SK-N-SH (cell line): ENCODE measurements around the gene TTN. TPM values are rescaled to one million over a fixed set of nuclear protein-coding genes. Genes with fewer than 3 reads are reported as not detected.

Source experiments
- CTCF ChIA-PET: fragments of 300-600, 350-600 bp; formaldehyde crosslinking; extraction: SDS; loops from one replicate; lab custom pipeline; 2021; lab: Yijun Ruan, JAX
- POLR2A ChIA-PET: fragments of 350-600 bp; sonication (Branson Sonifier 250); formaldehyde crosslinking; extraction: SDS; loops from one replicate; lab custom pipeline; 2020; ENCODE audit warnings: antibody characterized with exemption, inconsistent platforms; lab: Yijun Ruan, JAX
- DNase-seq: peaks from one replicate; pipeline ENCODE4 v3.0.0; 2012
- H2AFZ ChIP-seq: fragments of 200-600 bp; sonication (generic); 2 replicates; pipeline ENCODE4 v1.8.1; 2016; ENCODE audit warnings: antibody characterized with exemption, mild to moderate bottlenecking, low read depth
- H3F3A ChIP-seq: fragments of 200-600 bp; sonication (generic); replicated peaks from 2 replicates; pipeline ENCODE3; 2016; ENCODE audit warnings: antibody characterized with exemption, mild to moderate bottlenecking; ENCODE audit not compliant: insufficient read depth
- H3K27ac ChIP-seq, 2 experiments: fragments of 200-500 bp in 1 of 2; fragments of 200-600 bp in 1 of 2; sonication (Bioruptor generic) in 1 of 2; sonication (generic), shearing (Covaris generic) in 1 of 2; 2 replicates each; pipeline versions ENCODE4 v1.5.1 to v1.6.1; 2014 to 2016; ENCODE audit warnings: low read depth in 2 of 2, inconsistent platforms in 1 of 2, low read length in 1 of 2, mild to moderate bottlenecking in 1 of 2, mixed read lengths in 1 of 2
- H3K27me3 ChIP-seq: fragments of 200-600 bp; sonication (generic), shearing (Covaris generic); 2 replicates; pipeline ENCODE4 v1.6.1; 2016; ENCODE audit warnings: mixed run types; ENCODE audit not compliant: insufficient read depth
- H3K36me3 ChIP-seq, 2 experiments: fragments of 200-500 bp in 1 of 2; fragments of 200-600 bp in 1 of 2; sonication (Bioruptor generic) in 1 of 2; sonication (generic) in 1 of 2; replicated peaks in 1 of 2; 2 replicates each; pipeline versions ENCODE3 to v1.5.1; 2014 to 2016; ENCODE audit warnings: low read length in 1 of 2, mild to moderate bottlenecking in 1 of 2; ENCODE audit not compliant: insufficient read depth in 2 of 2, control insufficient read depth in 1 of 2
- H3K4me1 ChIP-seq, 2 experiments: fragments of 200-500 bp in 1 of 2; fragments of 200-600 bp in 1 of 2; sonication (Bioruptor generic) in 1 of 2; sonication (generic), shearing (Covaris generic) in 1 of 2; 2 replicates each; pipeline versions ENCODE4 v1.5.1 to v1.6.1; 2014 to 2016; ENCODE audit warnings: low read depth in 1 of 2, low read length in 1 of 2, mixed run types in 1 of 2; ENCODE audit not compliant: insufficient read depth in 2 of 2, control insufficient read depth in 1 of 2
- H3K4me2 ChIP-seq: fragments of 200-600 bp; sonication (generic), shearing (Covaris generic); 2 replicates; pipeline ENCODE4 v1.6.1; 2017; ENCODE audit warnings: mixed run types
- H3K4me3 ChIP-seq, 2 experiments: fragments of 200-500 bp in 1 of 2; fragments of 200-600 bp in 1 of 2; sonication (Bioruptor generic) in 1 of 2; sonication (generic), shearing (Covaris generic) in 1 of 2; 2 replicates each; pipeline versions ENCODE4 v1.5.1 to v1.8.1; 2014 to 2016; ENCODE audit warnings: low read depth in 2 of 2, inconsistent platforms in 1 of 2, low read length in 1 of 2, mild to moderate bottlenecking in 1 of 2, mixed read lengths in 1 of 2, moderate library complexity in 1 of 2
- H3K79me2 ChIP-seq: fragments of 200-600 bp; sonication (generic); 2 replicates; pipeline ENCODE4 v1.8.1; 2017; ENCODE audit warnings: mild to moderate bottlenecking; ENCODE audit not compliant: insufficient read depth
- H3K9ac ChIP-seq: fragments of 200-600 bp; sonication (generic); 2 replicates; pipeline ENCODE4 v1.6.1; 2017; ENCODE audit warnings: mixed run types
- H3K9me2 ChIP-seq: fragments of 200-600 bp; sonication (generic); 2 replicates; pipeline ENCODE4 v1.6.1; 2017; ENCODE audit warnings: mixed run types
- H3K9me3 ChIP-seq: fragments of 200-600 bp; sonication (generic); 2 replicates; pipeline ENCODE4 v1.6.1; 2017; ENCODE audit warnings: mixed run types, mild to moderate bottlenecking, moderate library complexity
- H4K20me1 ChIP-seq: fragments of 200-600 bp; sonication (generic); 2 replicates; pipeline ENCODE4 v1.6.1; 2017; ENCODE audit warnings: mild to moderate bottlenecking, mixed run types; ENCODE audit not compliant: insufficient read depth
- CHD2 ChIP-seq: fragments of 150-350 bp; IDR thresholded peaks from 2 replicates; pipeline ENCODE4 v1.6.1; 2018; ENCODE audit warnings: low read length; ENCODE audit not compliant: partially characterized antibody
- EZH2phosphoT487 ChIP-seq: fragments of 200-600 bp; sonication (generic); IDR thresholded peaks from 2 replicates; pipeline ENCODE4 v1.6.1; 2017; ENCODE audit warnings: low read depth, mixed run types, mild to moderate bottlenecking, antibody characterized with exemption, moderate library complexity, borderline replicate concordance
- FOSL2 ChIP-seq: IDR thresholded peaks from 2 replicates; pipeline ENCODE4 v1.4.0; 2012; ENCODE audit warnings: low read depth, mild to moderate bottlenecking, moderate library complexity, borderline replicate concordance
- FOXJ3 ChIP-seq: sonication (generic); formaldehyde crosslinking; IDR thresholded peaks from 2 replicates; pipeline ENCODE4 v1.5.1; 2020; ENCODE audit warnings: mild to moderate bottlenecking, missing genetic modification reagents
- GABPA ChIP-seq: IDR thresholded peaks from 2 replicates; pipeline ENCODE4 v1.4.0; 2012; ENCODE audit warnings: low read depth, mild to moderate bottlenecking
- JUND ChIP-seq: IDR thresholded peaks from 2 replicates; pipeline ENCODE4 v1.4.0; 2012
- MEF2A ChIP-seq: IDR thresholded peaks from 2 replicates; pipeline ENCODE4 v1.4.0; 2012; ENCODE audit warnings: low read depth, borderline replicate concordance
- RAD21 ChIP-seq: IDR thresholded peaks from 2 replicates; pipeline ENCODE4 v1.6.1; 2012; ENCODE audit warnings: mild to moderate bottlenecking, low read length
- RCOR1 ChIP-seq: fragments of 150-350 bp; IDR thresholded peaks from 2 replicates; pipeline ENCODE4 v1.6.1; 2017; ENCODE audit warnings: antibody characterized with exemption, low read length
- RXRA ChIP-seq: IDR thresholded peaks from 2 replicates; pipeline ENCODE4 v1.4.0; 2012; ENCODE audit warnings: low read depth, mild to moderate bottlenecking, borderline replicate concordance
- SMC3 ChIP-seq: IDR thresholded peaks from 2 replicates; pipeline ENCODE4 v1.6.1; 2012; ENCODE audit warnings: low read depth, low read length, improper control_type of control experiment
- TCF12 ChIP-seq: IDR thresholded peaks from 2 replicates; pipeline ENCODE4 v1.4.0; 2012
- TEAD4 ChIP-seq: IDR thresholded peaks from 2 replicates; pipeline ENCODE4 v1.4.0; 2012; ENCODE audit warnings: mild to moderate bottlenecking, borderline replicate concordance; ENCODE audit not compliant: insufficient read depth
- YY1 ChIP-seq: IDR thresholded peaks from 2 replicates; pipeline ENCODE4 v1.4.0; 2012; ENCODE audit warnings: low read depth, mild to moderate bottlenecking
- WGBS: methylation state at CpG from one replicate; pipeline ENCODE4 v1.1.6; 2017; ENCODE audit warnings: low lambda C conversion rate; 5-methylcytosine and 5-hydroxymethylcytosine counted together
- polyA plus RNA-seq, 3 experiments: library from polyadenylated mRNA; depleted of rRNA; stranded (reverse); fragments of >200 nt; gene quantifications; 2 replicates each; pipeline ENCODE4 v1.2.3, GENCODE V29; 2012
- TF ChIP-seq, protein P1 (sequence below): fragments of 150-350 bp; IDR thresholded peaks from 2 replicates; pipeline ENCODE4 v1.6.1; 2016; ENCODE audit warnings: mild to moderate bottlenecking, low read depth, low read length
- TF ChIP-seq, protein P2 (sequence below): fragments of 150-350 bp; IDR thresholded peaks from 2 replicates; pipeline ENCODE4 v1.6.1; 2017; ENCODE audit warnings: antibody characterized with exemption, low read length, low read depth, borderline replicate concordance
- TF ChIP-seq, protein P3 (sequence below): IDR thresholded peaks from 2 replicates; pipeline ENCODE4; 2012
- TF ChIP-seq, protein P4 (sequence below): IDR thresholded peaks from 2 replicates; pipeline ENCODE4 v1.4.0; 2012; ENCODE audit warnings: low read depth, borderline replicate concordance
- TF ChIP-seq, protein P5 (sequence below): fragments of 200-600 bp; sonication (generic); IDR thresholded peaks from 2 replicates; pipeline ENCODE4 v1.6.1; 2017; ENCODE audit warnings: antibody characterized with exemption, mild to moderate bottlenecking, moderate library complexity

Gene TTN
- polyA plus RNA-seq, 1 of the 3 experiments (the other 2 are of a cell fraction): 0.08 TPM

DNA sequence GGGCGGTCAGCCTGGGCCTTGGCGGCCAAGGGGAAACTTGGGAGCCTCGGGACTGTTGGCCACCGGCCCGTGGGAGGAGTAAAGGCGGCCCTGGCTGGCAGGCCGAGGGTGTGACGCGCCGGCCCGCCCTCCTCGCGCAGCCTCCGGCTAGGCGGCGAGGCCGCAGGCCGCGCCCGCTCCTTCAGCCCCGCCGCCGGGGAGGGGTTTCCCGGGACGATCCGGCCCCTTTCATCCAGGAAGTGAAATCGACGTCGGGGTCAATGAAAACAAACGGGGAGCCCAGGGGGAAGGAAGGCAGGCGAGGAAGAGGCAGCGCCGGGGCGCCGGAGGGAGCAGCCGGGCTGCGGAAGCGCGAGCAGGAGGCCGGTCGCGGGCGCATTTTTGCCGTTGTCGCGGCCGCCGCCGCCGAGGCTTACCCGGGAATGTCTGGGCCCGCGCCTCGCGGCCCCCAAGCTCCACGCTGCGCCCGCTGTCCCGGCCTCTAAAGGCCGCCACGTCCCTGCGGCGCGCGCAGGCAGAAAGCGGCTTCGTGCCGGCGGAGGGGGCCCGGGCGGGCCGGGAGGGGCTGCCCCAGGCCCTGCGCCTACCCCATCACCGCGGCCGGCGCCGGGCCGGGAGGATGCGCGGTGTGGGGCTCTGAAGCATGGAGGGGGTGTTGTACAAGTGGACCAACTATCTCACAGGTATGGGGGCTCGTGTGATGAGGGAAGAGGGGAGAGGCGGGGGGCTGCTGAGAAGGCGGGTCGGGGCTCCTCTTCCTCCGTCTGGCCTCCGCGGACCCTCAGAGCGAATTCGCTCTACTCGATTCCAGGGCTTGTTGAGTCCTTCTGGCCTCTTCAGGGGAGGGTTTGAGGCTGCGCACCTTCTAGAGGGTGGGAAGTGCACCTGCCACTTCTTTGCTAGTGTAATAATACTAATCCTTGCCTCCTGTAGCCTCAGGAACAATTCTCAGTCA is 326.7 kb downstream of the TTN start, which contains the start of gene PLEKHA3 (continued):
- TF ChIP-seq, protein P1, sequence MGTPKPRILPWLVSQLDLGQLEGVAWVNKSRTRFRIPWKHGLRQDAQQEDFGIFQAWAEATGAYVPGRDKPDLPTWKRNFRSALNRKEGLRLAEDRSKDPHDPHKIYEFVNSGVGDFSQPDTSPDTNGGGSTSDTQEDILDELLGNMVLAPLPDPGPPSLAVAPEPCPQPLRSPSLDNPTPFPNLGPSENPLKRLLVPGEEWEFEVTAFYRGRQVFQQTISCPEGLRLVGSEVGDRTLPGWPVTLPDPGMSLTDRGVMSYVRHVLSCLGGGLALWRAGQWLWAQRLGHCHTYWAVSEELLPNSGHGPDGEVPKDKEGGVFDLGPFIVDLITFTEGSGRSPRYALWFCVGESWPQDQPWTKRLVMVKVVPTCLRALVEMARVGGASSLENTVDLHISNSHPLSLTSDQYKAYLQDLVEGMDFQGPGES: no peak
- TF ChIP-seq GABPA: peak; percentile 72
- no peak for TF ChIP-seq FOXJ3
- no peak for TF ChIP-seq YY1
- TF ChIP-seq CHD2: no peak
- no peak for TF ChIP-seq RCOR1
- TF ChIP-seq JUND: no peak
- no peak for TF ChIP-seq SMC3
- TF ChIP-seq, protein P2, sequence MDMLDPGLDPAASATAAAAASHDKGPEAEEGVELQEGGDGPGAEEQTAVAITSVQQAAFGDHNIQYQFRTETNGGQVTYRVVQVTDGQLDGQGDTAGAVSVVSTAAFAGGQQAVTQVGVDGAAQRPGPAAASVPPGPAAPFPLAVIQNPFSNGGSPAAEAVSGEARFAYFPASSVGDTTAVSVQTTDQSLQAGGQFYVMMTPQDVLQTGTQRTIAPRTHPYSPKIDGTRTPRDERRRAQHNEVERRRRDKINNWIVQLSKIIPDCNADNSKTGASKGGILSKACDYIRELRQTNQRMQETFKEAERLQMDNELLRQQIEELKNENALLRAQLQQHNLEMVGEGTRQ: no peak
- TF ChIP-seq, protein P3, sequence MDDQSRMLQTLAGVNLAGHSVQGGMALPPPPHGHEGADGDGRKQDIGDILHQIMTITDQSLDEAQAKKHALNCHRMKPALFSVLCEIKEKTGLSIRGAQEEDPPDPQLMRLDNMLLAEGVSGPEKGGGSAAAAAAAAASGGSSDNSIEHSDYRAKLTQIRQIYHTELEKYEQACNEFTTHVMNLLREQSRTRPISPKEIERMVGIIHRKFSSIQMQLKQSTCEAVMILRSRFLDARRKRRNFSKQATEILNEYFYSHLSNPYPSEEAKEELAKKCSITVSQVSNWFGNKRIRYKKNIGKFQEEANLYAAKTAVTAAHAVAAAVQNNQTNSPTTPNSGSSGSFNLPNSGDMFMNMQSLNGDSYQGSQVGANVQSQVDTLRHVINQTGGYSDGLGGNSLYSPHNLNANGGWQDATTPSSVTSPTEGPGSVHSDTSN: no peak
- no peak for TF ChIP-seq EZH2phosphoT487

DNA sequence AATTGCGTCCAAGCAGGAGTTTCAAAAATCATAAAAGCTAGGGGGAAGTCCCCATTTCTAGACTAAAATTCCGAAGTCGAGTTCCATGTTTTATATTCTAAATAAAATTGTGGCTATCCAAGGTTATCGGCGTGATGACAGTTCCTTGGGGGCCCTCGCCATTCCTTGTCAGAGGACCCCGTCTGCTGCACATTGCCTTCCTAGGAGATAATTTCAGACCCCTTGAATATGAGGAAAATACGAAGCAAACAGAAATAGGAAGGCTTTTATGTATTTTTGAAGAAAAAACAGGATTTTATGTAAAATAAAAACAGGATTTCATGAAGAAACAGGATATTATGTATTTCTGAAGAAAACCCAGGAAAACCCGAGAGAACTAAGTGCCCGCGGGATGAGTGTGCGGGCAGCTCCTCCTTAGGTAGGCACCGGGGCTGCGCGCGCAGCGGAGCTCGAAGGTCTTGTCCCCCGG is 327.4 kb downstream of the TTN start:
- TF ChIP-seq GABPA (no peak), RCOR1 (no peak), RAD21 (no peak), FOSL2 (no peak), MEF2A (no peak), TCF12 (no peak), RXRA (no peak), EZH2phosphoT487 (no peak), FOXJ3 (no peak), CHD2 (no peak), TEAD4 (no peak)
- TF ChIP-seq, protein P4, sequence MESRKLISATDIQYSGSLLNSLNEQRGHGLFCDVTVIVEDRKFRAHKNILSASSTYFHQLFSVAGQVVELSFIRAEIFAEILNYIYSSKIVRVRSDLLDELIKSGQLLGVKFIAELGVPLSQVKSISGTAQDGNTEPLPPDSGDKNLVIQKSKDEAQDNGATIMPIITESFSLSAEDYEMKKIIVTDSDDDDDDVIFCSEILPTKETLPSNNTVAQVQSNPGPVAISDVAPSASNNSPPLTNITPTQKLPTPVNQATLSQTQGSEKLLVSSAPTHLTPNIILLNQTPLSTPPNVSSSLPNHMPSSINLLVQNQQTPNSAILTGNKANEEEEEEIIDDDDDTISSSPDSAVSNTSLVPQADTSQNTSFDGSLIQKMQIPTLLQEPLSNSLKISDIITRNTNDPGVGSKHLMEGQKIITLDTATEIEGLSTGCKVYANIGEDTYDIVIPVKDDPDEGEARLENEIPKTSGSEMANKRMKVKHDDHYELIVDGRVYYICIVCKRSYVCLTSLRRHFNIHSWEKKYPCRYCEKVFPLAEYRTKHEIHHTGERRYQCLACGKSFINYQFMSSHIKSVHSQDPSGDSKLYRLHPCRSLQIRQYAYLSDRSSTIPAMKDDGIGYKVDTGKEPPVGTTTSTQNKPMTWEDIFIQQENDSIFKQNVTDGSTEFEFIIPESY: no peak
- TF ChIP-seq, protein P5, sequence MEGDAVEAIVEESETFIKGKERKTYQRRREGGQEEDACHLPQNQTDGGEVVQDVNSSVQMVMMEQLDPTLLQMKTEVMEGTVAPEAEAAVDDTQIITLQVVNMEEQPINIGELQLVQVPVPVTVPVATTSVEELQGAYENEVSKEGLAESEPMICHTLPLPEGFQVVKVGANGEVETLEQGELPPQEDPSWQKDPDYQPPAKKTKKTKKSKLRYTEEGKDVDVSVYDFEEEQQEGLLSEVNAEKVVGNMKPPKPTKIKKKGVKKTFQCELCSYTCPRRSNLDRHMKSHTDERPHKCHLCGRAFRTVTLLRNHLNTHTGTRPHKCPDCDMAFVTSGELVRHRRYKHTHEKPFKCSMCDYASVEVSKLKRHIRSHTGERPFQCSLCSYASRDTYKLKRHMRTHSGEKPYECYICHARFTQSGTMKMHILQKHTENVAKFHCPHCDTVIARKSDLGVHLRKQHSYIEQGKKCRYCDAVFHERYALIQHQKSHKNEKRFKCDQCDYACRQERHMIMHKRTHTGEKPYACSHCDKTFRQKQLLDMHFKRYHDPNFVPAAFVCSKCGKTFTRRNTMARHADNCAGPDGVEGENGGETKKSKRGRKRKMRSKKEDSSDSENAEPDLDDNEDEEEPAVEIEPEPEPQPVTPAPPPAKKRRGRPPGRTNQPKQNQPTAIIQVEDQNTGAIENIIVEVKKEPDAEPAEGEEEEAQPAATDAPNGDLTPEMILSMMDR: no peak
- TF ChIP-seq, all 33 proteins: peak for 0
- ChIA-PET POLR2A (interaction anchor here (1.0 to 1.5 kb wide), 3 partner anchors 29 to 65 kb away, joined by 3 to 8 read pairs (median 3); partner anchors contain the start of genes PJVK and PRKRA), CTCF (interaction anchor here (0.6 to 1.5 kb wide), 5 partner anchors 29 to 740 kb away, joined by 3 to 4 read pairs (median 3); partner anchors contain the start of genes PJVK and PRKRA)
- Histone ChIP-seq H3K36me3 (peaks cover 0 to 5% of the 10 kb centered on the region in 2 experiments), H2AFZ (peak overlapping the region; percentile 78), H3K4me3 (peak overlapping the region; percentile 74 to 80), H3K9ac (peak overlapping the region; percentile 79; the same call in 1 of the 2 replicates), H3K79me2 (peaks cover 75% of the 10 kb centered on the region), H3K9me3 (no peaks in the 10 kb centered on the region), H3K9me2 (no peaks in the 10 kb centered on the region), H4K20me1 (peaks cover 38% of the 10 kb centered on the region), H3K27me3 (no peaks in the 10 kb centered on the region), H3F3A (peaks cover 16% of the 10 kb centered on the region), H3K27ac (peak overlapping the region; percentile 72 to 82), H3K4me2 (peak overlapping the region; percentile 56), H3K4me1 (peaks cover 17 to 21% of the 10 kb centered on the region in 2 experiments; a peak in 3 of 4 replicates)
- 50% methylated on average over 13 of the region's 19 CpGs for WGBS
- DNase-seq: no peak
